Measurements from ENCODE around the gene CS.

Gene CS

DNA sequence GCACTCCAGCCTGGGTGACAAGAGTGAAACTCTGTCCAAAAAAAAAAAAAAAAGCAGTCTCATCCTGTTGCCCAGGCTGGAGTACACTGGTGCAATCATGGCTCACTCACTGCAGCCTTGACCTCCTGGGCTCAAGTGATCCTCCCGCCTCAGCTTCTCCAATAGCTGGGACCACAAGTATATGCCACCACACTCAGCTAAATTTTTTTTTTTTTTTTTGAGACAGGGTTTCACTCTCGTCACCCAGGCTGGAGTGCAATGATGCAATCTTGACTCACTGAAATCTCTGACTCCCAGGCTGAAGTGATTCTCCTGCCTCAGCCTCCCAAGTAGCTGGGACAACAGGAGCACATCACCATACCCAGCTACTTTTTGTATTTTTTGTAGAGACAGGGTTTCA lies 20.9 kb upstream of the CS start:
- H3K9me3 ChIP-seq (ENCODE audit: insufficient read depth, low read length) = no peaks in the 10 kb centered on the region
- no peak overlapping the region for H3K9ac ChIP-seq (ENCODE audit: insufficient read length, low read depth)
- no peak for DNase-seq (ENCODE audit: low read depth, low spot score)
- TF ChIP-seq YY1 (IDR thresholded peaks at IDR 0.05; ENCODE audit: insufficient read depth, insufficient read length) (no peak), SUZ12 (IDR thresholded peaks at IDR 0.05; ENCODE audit: extremely low read depth, insufficient read depth, insufficient read length) (no peak)
- H3K4me3 ChIP-seq (ENCODE audit: insufficient read length, low read depth) = no peak overlapping the region
- H3K4me1 ChIP-seq (ENCODE audit: insufficient read depth, insufficient read length) = no peaks in the 10 kb centered on the region
- no peaks in the 10 kb centered on the region for H3K27me3 ChIP-seq (ENCODE audit: insufficient read depth, insufficient read length)
- peaks cover 44% of the 10 kb centered on the region for H3K36me3 ChIP-seq (ENCODE audit: insufficient read depth, insufficient read length, low read length)

DNA sequence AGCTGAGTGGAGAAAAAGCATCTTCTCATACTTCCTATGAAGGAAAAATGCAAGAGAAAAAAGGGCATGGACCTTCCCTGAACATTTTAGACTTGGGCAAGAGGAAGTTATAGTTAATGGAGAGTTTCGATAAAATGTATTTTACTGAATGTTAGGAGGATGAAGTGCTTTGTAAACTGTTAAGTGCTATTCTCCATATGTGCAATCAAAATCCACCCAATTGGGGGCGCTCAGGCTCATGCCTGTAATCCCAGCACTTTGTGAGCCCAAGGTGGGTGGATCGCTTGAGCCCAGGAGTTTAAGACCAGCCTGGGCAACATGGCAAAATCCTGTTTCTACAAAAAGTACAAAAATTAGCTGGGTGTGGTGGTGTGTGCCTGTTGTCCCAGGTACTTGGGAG lies 17.5 kb upstream of the CS start:
- Histone ChIP-seq H3K27me3 (ENCODE audit: insufficient read depth, insufficient read length) (no peaks in the 10 kb centered on the region), H3K36me3 (ENCODE audit: insufficient read depth, insufficient read length, low read length) (peaks cover 35% of the 10 kb centered on the region), H3K4me3 (ENCODE audit: insufficient read length, low read depth) (no peak overlapping the region), H3K9me3 (ENCODE audit: insufficient read depth, low read length) (no peaks in the 10 kb centered on the region), H3K9ac (ENCODE audit: insufficient read length, low read depth) (no peak overlapping the region), H3K4me1 (ENCODE audit: insufficient read depth, insufficient read length) (no peaks in the 10 kb centered on the region)
- no peak for DNase-seq (ENCODE audit: low read depth, low spot score)
- TF ChIP-seq SUZ12 (IDR thresholded peaks at IDR 0.05; ENCODE audit: extremely low read depth, insufficient read depth, insufficient read length) (no peak), ZNF274 (IDR thresholded peaks at IDR 0.05; ENCODE audit: low read depth, low read length) (no peak), YY1 (IDR thresholded peaks at IDR 0.05; ENCODE audit: insufficient read depth, insufficient read length) (no peak)

DNA sequence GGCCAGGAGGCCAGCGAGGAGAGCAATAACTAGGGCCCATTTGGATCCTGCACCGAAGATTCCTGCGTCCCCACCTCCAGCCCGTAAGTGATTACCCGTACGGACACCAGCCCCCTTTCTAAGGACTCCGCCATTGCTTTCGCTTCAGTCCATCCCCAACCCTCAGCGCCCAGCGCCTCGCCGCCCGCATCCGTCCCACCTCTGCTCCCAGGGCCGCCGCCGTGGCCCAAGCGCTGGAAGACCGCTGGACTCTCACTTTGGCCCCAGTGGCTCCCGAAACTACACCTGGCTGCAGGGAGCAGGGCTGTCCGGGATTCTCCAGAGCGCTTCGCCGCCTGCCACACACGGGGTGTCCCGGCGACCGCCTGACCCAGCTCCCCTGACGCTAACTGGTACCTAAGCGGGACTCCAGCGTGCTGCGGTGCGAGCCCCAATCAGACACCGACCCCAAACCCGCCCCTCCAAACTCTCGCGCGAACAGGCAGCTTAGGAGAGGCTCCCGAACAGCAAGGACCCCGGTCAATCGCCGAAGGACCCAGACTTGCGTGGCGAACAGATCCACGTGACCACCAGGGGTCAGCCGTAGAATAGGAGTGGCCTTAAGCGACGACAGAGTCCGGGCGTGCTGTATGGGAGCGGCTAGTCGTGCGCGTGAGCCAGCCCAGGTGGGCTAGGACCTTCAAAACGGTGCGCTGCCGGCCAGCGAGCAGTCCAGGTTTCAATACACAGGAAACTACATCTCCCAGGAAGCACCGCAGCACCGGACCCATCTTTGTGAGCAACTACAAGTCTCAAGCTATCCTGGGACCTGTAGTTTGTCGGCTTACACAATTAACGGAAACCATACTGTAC lies 15.7 kb upstream of the CS start, which contains the start of gene CNPY2:
Gene CNPY2 (minus strand): TSS at position 367 of the 852 bp plus-strand sequence. CDS start 771 bp downstream, outside the sequence.
- Histone ChIP-seq H3K4me3 (ENCODE audit: insufficient read length, low read depth) (peak within 1 kb of the TSS; percentile 100), H3K9ac (ENCODE audit: insufficient read length, low read depth) (peak within 1 kb of the TSS; percentile 100), H3K4me1 (ENCODE audit: insufficient read depth, insufficient read length) (no peaks in the 10 kb centered on the region), H3K36me3 (ENCODE audit: insufficient read depth, insufficient read length, low read length) (peaks cover 42% of the 10 kb centered on the region), H3K27me3 (ENCODE audit: insufficient read depth, insufficient read length) (no peaks in the 10 kb centered on the region), H3K9me3 (ENCODE audit: insufficient read depth, low read length) (no peaks in the 10 kb centered on the region)
- TF ChIP-seq ZNF274 (IDR thresholded peaks at IDR 0.05; ENCODE audit: low read depth, low read length) (no peak), YY1 (IDR thresholded peaks at IDR 0.05; ENCODE audit: insufficient read depth, insufficient read length) (peak; percentile 48)
- peak; percentile 99 for DNase-seq (ENCODE audit: low read depth, low spot score)

DNA sequence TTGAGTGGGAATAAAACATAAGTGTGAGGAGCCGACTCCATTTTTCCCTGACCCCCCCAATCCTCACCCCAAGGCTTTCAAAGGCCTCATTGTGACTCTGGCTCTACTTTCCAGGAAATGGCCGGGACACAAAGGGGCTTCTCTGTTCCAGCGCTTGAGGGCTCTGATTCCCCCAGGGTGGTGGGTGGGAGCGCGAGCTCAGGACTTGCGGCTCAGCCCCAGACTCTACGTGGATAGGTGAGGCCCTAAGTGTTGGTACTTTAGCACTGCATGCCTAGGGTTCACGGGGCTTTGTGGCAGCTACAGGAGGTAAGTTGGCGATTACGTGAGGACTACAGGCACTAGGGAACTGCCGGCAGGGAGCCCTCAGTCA lies 15.1 kb upstream of the CS start:
- Histone ChIP-seq H3K4me3 (ENCODE audit: insufficient read length, low read depth) (peak overlapping the region; percentile 100), H3K9ac (ENCODE audit: insufficient read length, low read depth) (peak overlapping the region; percentile 100), H3K9me3 (ENCODE audit: insufficient read depth, low read length) (no peaks in the 10 kb centered on the region), H3K27me3 (ENCODE audit: insufficient read depth, insufficient read length) (no peaks in the 10 kb centered on the region), H3K36me3 (ENCODE audit: insufficient read depth, insufficient read length, low read length) (peaks cover 48% of the 10 kb centered on the region), H3K4me1 (ENCODE audit: insufficient read depth, insufficient read length) (no peaks in the 10 kb centered on the region)
- DNase-seq (ENCODE audit: low read depth, low spot score) = no peak
- no peak for TF ChIP-seq YY1 (IDR thresholded peaks at IDR 0.05; ENCODE audit: insufficient read depth, insufficient read length)
- TF ChIP-seq SUZ12 (IDR thresholded peaks at IDR 0.05; ENCODE audit: extremely low read depth, insufficient read depth, insufficient read length) = no peak
- TF ChIP-seq ZNF274 (IDR thresholded peaks at IDR 0.05; ENCODE audit: low read depth, low read length) = no peak

GRCh38 chr12:56311003-56311402 lies 10.9 kb upstream of the CS start:
- TF ChIP-seq YY1 (IDR thresholded peaks at IDR 0.05; ENCODE audit: insufficient read depth, insufficient read length) (no peak), ZNF274 (IDR thresholded peaks at IDR 0.05; ENCODE audit: low read depth, low read length) (no peak), SUZ12 (IDR thresholded peaks at IDR 0.05; ENCODE audit: extremely low read depth, insufficient read depth, insufficient read length) (no peak)
- Histone ChIP-seq H3K4me3 (ENCODE audit: insufficient read length, low read depth) (no peak overlapping the region), H3K36me3 (ENCODE audit: insufficient read depth, insufficient read length, low read length) (peaks cover 74% of the 10 kb centered on the region), H3K27me3 (ENCODE audit: insufficient read depth, insufficient read length) (no peaks in the 10 kb centered on the region), H3K9ac (ENCODE audit: insufficient read length, low read depth) (no peak overlapping the region), H3K9me3 (ENCODE audit: insufficient read depth, low read length) (no peaks in the 10 kb centered on the region), H3K4me1 (ENCODE audit: insufficient read depth, insufficient read length) (no peaks in the 10 kb centered on the region)
- no peak for DNase-seq (ENCODE audit: low read depth, low spot score)

- H3K4me3 ChIP-seq (ENCODE audit: insufficient read length, low read depth) = no peak overlapping the region
- H3K27me3 ChIP-seq (ENCODE audit: insufficient read depth, insufficient read length) = no peaks in the 10 kb centered on the region
- no peak overlapping the region for H3K9ac ChIP-seq (ENCODE audit: insufficient read length, low read depth)
- H3K9me3 ChIP-seq (ENCODE audit: insufficient read depth, low read length) = no peaks in the 10 kb centered on the region
- no peak for DNase-seq (ENCODE audit: low read depth, low spot score)
- no peaks in the 10 kb centered on the region for H3K4me1 ChIP-seq (ENCODE audit: insufficient read depth, insufficient read length)
- H3K36me3 ChIP-seq (ENCODE audit: insufficient read depth, insufficient read length, low read length) = peaks cover 84% of the 10 kb centered on the region
- TF ChIP-seq YY1 (IDR thresholded peaks at IDR 0.05; ENCODE audit: insufficient read depth, insufficient read length) = no peak
- TF ChIP-seq ZNF274 (IDR thresholded peaks at IDR 0.05; ENCODE audit: low read depth, low read length) = no peak
- TF ChIP-seq SUZ12 (IDR thresholded peaks at IDR 0.05; ENCODE audit: extremely low read depth, insufficient read depth, insufficient read length) = no peak
These were observed 8.6 kb upstream of the CS start for GRCh38 chr12:56308714-56309113.

GRCh38 chr12:56307221-56307965 lies 7.3 kb upstream of the CS start:
- Histone ChIP-seq H3K27me3 (ENCODE audit: insufficient read depth, insufficient read length) (no peaks in the 10 kb centered on the region), H3K4me3 (ENCODE audit: insufficient read length, low read depth) (no peak overlapping the region), H3K9me3 (ENCODE audit: insufficient read depth, low read length) (no peaks in the 10 kb centered on the region), H3K9ac (ENCODE audit: insufficient read length, low read depth) (no peak overlapping the region), H3K4me1 (ENCODE audit: insufficient read depth, insufficient read length) (no peaks in the 10 kb centered on the region), H3K36me3 (ENCODE audit: insufficient read depth, insufficient read length, low read length) (peaks cover 84% of the 10 kb centered on the region)
- DNase-seq (ENCODE audit: low read depth, low spot score) = no peak
- no peak for TF ChIP-seq SUZ12 (IDR thresholded peaks at IDR 0.05; ENCODE audit: extremely low read depth, insufficient read depth, insufficient read length)
- TF ChIP-seq ZNF274 (IDR thresholded peaks at IDR 0.05; ENCODE audit: low read depth, low read length) = no peak
- no peak for TF ChIP-seq YY1 (IDR thresholded peaks at IDR 0.05; ENCODE audit: insufficient read depth, insufficient read length)

Measured in NT2/D1 (cell line).